ENCODE data around the gene DCLK3.

Gene DCLK3

DNA sequence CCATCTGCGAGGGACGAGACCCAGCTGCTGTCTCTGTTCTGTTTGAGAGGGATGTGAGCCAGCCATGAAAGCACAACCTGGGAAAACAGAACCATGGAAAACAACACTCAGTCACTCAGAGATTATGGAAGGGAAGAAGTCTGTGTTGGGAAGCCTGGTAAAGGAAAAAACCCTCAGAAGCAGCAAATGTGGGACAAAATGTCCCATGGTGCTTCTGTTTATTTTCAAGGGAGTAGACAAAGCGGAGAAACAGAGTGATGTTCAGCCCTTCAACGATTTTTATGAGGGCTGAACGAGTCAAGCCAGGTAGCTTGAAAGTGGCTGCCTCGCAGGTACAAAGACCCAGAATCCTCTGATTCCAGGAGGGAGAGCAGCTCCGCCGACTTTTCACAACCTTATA, 59.3 kb downstream of the DCLK3 start:
- no peak for DNase-seq

DNA sequence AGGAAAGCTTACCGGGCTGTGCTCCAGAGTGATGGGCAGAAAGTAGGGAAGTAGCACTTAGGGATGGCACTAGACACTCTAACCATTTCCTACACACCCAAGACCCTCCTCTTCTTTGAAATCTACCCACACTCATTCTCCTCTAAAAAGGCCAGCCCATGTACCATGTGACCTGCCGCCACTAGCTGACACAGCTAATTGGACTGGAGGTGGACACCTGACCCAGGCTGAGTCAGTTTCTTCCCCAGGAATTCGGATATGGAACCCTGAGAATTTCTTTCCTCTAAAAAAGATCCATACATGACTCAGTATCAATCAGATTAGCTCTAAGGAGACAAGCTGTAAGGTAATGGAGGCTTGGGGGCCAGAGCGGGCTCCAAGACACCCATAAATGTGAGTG, 60.1 kb downstream of the DCLK3 start:
- no peak for DNase-seq

DNA sequence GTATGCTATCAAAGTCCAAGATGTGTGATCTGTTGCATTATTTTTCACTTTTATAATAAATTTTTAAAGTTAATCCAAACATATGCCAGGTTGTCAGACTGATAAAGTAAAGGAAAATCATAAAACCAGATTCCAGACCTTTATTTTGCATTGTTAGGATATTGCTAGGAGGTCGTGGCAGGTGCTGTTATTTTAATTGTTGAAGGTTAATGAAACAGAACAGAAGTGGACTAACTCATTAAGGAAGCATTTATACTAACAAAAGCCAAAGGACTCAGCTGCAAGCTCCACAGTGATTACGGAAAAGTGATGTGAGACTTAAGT, 63.1 kb downstream of the DCLK3 start:
- DNase-seq, result no peak

DNA sequence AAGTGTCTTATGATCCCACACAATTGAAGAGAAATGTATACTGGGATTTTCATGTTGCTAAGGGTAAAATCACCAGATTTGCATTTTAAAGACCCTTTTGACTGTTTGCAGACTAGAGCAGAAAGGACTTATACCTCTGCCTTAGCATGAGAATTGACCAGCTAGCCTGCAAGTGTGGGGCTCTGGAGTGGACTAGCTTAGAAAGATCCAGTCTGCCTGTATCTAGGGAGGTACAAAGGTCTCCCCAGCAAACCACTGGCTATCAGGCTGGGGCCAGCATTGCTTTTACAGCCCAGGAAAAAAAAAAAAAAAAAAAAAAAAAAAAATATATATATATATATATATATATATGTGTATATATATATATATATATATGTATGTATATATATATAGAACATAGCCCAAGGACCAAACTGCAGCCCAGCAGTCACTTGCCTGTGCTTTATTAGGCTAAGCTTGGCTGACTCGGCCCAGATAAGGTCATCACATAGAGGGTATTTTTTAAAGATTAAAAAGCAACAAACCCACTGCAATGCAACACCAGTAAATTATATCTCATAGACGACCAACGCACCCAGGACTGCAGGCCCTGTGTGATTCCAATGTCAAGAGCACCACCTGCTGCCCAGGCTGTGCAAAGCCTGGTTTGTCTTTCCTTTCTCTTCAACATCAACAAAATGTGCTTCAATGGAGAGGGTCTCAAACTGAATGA, 63.7 kb downstream of the DCLK3 start:
- DNase-seq, result peak; percentile 40 to 52

DNA sequence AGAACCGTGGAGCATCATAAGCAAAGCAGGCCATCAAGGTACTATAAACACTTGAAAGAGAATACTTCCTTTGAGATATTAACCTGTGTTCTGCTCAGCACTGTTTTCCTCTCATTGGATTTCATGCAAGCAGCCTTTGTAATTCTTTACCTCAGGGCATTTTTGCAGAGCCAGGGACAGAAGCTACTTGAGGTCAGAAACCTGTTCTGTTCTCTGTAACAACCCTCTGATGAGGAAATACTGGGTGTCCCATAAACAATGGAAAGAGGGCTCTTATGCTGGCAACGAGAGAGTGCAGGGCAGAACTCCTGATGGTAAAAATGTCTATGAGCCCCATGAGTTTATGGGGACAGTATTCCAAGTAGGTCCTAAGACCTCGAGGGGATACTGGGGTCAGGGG, 66.0 kb downstream of the DCLK3 start:
- no peak for DNase-seq

DNA sequence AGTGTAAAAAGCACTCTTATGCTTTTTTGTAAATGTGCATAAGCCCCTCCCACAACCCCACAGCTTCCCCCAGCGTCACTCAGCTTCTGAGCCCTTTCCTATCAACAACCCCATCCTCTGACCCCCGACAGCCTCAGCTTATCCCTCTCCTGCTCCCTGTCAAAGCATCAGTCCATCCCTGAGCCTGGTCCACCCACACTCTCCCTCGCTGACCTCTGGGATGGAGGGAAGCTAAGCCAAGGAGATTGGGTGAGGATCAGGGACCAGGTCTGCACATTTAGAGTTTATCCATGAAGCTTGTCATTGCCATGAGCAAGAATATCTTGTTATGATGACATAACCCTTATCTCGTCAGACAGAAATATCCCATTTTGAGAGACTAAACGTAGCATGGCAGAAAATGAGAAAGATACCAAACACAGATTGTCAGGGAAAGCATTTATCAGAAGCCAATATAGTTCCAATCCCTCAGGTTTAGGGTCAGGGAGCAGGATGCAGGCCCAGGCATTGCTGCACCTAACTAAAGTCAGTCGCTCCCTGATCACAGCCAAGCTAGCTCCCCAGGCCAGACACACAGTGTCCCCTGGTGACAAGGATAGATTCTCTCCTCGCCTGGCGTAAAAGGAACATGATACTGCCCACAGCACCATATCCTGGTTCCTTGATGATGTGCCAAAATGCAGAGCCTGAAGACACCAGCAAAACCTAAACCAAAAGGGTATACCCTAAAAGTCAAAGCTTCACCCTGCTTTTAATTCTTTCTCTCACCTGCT, 66.9 kb downstream of the DCLK3 start:
- DNase-seq, result no peak

DNA sequence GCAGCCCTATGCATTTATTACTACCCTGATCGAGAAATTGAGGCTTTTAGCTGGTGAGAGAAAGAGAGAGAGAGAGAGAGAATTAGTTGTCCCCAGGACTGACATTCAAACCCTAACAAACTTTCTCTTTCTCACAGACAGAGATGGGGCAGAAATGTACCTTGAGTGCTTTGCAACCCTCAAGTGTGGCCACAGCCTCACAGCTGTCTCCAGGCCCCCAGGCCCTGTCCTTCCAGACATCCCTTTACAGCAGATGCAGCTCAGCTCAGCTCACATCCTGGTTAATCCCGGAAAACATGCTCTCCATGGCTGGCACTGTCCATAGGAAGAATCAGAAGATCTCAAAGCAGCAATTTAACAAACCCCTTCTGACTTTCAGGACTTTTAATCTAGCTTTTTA, 67.6 kb downstream of the DCLK3 start:
- DNase-seq, result no peak

DNA sequence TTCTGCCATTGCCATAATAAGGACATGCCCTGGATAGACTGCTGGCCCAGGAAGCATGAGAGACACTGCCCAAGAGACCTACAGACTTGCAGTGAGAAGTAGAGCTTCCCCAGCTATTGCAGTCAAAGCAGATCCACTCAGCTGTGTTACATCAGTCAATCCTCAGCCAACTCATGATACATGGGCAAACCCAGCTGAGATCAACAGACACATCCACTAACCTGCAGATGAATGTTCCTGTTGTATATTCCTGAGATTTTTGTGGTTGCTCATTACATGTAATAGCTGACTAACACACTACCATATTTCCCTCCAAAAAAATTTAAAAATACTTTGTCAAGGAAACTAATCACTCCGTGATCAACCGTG, 68.6 kb downstream of the DCLK3 start:
- DNase-seq, result no peak

DNA sequence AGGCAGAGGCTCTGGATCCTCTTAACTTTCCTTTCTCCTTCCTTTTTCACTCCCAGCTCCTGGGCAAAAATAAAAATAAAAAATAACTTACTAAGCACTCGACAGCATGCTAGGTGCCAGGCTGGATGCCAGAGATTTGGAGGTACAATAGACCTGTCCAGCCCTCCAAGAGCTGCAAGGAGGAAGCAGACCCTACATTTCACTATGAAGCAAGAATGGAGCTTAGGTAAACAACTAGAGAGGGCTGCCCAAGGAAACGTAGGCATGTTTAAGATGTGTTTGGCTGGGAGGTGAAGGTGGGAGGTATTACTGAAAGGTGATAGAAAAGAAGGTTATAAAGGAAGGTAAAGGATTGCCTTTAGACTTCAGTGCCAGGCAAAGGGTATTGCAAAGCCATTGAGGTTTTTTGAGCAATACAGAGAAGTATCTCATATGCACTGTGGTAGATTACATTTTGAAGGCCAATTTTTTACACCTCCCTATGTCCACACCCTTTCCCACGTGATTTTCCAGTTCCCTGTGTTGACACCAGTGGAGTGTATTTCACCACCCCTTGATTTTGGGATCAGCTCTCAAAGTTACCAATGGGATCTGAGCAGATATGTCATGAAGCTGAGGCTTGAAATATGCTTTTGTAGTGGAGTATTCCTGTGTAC, 69.1 kb downstream of the DCLK3 start:
- DNase-seq, result no peak

DNA sequence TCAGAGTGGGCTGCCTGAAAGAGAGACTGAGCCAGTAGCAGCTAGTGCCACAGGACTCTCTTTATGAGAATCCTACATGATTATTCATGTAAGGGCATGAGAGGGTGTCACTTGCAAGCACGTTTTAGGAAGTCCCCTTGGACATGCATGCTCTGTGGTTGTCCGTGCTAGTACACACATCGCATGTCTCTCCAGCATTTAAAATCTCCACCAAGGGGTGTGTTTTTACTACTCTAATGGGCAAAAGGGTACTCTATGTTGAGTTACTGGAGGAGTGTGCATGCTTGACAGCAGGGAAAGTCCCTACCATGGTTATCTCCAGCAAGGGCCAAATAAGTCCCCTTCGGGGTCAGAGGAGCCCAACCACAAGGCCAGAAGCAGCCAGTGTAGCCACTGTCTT, 70.7 kb downstream of the DCLK3 start:
- DNase-seq, result no peak

DNA sequence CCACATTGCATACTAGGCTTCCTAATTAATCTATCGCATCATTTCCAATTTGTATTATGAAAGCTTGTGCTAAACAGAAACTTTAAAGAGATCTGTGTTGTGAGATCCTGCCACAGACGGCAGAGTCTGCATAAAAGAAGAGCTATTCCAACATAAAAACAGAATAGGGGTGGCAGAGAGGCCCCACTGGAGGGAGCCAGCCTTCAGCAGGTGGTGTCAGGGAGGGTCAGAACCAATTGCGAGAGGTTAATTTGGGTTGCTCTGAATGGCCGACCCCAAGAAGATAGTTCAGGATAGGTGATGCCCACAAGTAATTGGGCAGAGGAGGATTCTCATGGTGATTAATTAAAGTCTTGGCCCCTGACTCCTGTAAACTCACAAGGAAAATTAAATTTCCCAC, 74.8 kb downstream of the DCLK3 start:
- no peak for DNase-seq

DNA sequence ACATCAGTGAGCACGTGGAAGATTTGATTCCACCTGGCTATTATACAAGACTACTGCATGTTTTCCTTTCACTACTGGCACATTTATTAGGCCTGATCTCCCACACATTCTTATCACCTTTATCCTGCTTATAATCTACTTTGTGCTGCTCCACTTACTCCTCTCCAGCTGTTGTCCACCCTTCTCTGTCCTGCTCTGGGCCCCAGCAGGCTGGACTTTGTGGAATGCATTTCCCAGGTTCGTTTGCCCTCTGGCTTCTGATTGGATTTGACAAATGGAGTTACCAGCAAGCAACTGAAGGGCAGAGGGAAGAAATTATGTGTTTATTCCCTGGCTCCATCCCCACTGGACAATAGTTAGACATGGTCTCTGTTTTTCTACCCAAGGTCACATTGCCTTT, 75.5 kb downstream of the DCLK3 start:
- DNase-seq, result no peak

DNA sequence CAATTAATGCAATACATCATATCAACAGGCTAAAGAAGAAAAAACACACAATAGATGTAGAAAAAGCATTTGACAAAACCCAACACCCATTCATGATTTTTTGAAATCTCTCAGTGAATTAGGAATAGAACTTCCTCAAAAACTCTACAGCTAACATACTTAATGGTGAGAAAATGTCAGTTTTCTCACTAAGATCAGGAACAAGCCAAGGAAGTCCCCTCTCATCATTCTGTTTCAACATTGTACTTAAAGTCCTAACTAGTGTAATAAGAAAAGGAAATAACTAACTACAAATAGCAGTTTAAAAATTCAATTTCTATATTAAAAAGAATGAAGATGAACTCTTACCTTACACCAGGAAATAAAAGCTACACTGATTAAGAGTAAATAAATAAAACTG, 77.8 kb downstream of the DCLK3 start:
- DNase-seq, result no peak

DNA sequence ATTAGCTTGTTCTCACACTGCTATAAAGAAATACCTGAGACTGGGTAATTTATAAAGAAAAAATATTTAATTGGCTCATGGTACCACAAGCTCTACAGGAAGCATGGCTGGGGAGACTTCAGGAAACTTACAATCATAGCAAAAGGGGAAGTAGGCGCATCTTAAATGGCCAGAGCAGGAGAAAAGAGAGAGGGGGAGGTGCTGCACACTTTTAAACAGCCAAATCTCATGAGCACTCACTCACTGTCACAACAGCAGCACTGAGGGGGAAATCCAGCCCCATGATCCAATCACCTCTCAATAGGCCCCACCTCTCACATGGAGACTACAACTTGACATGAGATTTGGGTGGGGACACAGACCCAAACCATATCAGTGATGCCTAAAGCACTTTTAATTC, 82.5 kb downstream of the DCLK3 start:
- DNase-seq, result no peak

DNA sequence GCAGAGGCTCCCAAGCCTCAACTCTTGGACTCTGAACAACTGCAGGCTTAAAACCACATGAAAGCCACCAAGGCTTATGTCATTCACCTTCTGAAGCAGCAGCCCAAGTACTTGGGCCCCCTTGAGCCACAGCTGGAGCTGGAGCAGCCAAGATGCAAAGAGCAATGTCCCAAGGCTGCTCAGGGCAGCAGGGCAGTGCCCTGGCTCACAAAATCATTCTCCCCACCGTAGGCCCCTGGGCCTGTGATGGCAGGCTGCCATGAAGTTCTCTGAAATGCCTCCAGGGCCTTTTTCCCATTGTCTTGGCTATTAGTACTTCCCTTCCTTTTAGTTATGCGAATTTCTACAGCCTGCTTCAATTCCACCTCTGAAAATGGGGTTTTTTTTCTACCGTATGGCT, 83.4 kb downstream of the DCLK3 start:
- DNase-seq, result no peak

DNA sequence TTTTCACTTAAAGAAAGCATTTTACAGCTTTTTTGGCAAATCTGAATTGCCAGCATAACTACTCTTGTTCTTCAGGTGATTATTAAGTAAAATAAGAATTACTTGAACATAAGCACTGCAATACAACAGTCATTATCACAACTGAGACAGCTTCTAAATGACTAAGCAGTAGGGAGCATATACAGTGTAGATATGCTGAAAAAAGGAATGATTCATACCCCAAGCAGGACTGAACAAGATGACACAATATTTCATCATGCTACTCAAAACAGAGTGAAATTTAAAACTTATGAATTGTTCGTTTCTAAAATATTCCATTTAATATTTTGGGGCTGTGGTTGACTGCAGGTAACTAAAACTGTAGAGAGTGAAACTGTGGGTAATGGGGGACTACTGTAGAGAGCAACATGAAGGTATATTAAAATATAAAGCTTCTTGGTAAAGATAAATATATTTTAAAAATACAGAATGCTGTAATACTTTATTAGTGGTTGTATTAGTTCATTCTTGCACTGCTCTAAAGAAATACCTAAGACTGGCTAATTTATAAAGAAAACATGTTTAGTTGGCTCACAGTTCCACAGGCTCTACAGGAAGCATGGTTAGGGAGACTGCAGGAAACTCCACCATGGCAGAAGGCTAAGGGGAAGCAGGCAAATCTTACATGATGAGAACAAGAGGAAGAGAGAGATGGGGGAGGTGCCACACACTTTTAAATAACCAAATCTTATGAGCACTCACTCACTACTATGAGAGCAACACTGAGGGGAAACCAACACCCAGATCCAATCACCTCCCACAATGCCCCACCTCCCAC, 84.8 kb downstream of the DCLK3 start:
- DNase-seq, result no peak

DNA sequence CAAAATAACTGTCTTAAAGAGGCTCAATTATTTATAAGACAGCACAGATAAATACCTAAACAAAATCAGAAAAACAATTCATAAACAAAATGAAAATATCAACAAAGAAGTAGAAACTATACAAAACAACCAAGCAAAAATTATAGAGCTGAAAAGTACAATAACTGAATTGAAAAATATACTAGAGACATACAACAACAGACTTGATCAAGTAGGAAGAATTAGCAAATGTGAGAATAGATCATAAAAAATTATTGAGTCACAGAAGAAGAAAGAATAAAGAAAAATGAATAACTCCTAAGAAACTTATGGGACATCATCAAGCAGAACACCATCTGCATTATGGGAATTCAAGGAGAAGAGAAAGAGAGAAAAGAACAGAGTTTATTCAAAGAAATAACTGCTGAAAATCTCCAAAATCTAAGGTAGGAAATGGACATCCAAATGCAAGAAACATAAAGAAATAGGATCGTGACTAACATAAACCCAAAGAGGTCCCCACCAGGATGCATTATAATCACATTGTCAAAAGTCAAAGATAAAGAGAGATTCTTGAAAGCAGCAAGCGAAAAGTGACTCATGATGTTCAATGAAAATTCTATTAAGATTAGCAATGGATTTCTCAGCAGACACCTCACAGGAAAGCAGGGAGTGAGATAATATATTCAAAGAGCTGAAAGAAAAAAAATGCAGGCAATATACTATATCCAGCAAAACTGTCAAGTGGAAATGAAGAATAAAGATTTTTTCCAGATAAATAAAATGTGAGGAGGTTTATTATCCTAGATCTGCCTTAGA, 85.9 kb downstream of the DCLK3 start:
- no peak for DNase-seq

DNA sequence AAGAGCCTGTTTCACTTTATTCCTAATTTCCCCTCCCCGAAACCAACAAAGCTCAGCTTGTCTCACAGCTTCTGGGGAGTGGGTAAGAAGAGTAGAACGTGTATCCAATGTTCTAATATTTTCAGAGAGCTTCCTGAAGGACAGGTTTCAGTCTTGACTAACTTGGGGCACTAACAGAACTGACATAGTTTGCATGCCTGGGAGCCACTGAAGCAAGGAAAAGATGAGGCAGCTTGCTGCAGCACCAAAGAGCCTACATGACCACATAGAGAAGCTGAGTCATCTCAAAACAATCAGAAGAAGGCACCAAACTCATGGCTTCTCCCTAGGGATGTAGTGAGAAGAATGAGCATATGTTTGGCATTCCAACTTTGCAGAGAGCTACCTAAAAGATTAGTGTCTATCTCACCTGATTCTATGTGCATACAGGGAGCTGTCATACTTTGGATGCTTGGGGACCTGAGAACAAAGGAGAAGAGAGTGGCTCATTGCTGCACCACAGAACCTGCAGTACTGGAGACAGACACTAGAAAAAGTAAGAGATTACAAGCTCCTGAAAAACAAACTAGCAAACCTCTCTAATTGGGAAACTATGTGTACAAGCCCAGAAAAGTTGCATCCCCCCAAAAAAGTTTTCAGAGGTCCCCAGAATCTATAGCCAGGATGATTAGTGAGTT, 86.9 kb downstream of the DCLK3 start:
- DNase-seq, result no peak

DNA sequence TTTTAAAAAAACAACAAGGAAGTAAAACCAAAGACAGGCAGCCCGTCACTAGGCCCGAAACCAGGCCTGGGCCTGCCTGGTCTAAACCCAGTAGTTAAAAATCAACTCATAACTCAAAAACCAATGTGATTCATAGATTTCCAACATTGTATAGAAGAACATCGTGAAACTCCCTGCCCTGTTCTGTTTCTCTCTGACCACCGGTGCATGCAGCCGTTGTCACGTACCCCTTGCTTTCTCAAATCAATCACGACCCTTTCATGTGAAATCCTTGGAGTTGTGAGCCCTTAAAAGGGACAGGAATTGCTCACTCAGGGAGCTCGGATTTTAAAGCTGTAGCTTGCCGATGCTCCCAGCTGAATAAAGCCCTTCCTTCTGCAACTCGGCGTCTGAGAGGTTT, 89.5 kb downstream of the DCLK3 start:
- no peak for DNase-seq

DNA sequence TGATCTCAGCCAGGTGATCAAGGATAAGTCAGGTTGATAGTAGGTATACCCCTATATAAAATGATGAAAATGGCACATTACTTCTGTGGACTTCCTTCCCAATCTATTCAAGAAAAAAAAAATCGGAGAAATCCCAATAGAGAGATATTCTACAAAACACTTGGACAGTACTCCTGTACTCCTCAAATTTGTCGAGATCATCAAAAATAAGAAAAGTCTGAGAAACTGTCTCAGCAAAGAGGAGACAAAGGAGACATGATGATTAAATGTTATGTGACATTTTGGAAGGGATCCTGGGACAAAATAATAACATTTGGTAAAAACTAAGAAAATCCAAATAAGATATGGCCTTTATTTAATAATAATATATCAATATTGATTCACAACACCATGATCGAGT, 94.6 kb downstream of the DCLK3 start:
- DNase-seq, result no peak

DNA sequence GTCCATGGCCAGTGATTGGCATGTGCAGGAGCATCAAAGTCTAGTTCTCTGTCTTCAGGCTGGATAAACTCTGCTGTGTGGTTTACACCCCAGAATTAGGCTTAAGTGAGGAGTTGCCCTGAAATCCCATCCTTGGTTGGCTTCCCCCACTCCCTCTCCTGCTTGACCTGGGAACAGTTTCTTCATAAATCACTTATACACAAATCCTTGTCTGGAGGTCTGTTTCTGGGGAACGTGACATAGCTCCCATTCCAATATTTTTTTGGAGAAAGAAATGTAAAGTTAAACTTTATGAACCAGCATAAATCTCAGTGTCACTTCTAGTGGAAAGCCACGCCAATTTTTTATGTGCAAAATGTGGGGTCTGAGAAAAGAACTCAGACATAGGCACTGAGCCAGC, 98.2 kb downstream of the DCLK3 start:
- DNase-seq, result no peak

DNA sequence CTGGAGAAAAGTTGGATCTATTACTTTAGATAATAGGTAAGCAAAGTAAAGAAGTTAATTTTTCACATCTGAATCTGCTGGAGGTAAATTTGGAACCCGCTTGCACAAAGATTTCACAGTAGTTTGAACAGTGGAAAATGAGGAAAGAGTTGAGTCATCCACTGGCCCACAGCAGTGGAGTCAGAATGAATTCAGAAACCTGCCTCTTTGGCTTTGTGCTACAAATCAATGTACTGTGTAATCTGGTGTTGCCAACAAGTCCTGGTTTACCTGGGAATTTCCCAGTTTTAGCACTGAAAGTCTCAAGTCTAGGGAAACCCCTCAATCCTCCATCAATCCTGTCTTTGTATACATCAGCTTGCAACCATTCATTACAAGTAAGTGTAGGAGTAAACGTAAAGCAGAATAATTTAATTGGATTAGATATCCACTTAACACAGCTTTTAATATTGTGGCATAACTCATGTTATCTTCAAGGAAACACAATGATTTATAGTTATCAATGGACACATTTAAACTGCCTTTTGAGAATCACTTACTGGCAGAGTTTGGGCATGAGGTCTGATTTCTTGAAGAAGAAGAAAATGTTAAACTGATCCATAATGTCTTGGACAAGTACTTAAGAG, 100.6 kb downstream of the DCLK3 start:
- no peak for DNase-seq

Data from activated CD4-positive, alpha-beta T cell treated with anti-CD3 and anti-CD28 coated beads, Interleukin-2, amount 50 U/mL, for 48 hours (primary cell).